Left ventricle myocardium superior (tissue), 1 donor: ENCODE data around the gene PIK3R2. TPM values are rescaled to one million over a fixed set of nuclear protein-coding genes. Genes with fewer than 3 reads are reported as not detected.

Experiments
- ATAC-seq: fragments of 200-7000 bp; cut with Tn5 transposase; one replicate; pipeline ENCODE4 v1.9.1; 2020; ENCODE audit warnings: mild to moderate bottlenecking, moderate library complexity
- DNase-seq: peaks from one replicate; pipeline ENCODE4 v3.0.0-alpha.2; 2020
- intact Hi-C: fragments of 100-400 bp; cut with micrococcal nuclease; formaldehyde crosslinking; loops from one replicate; pipeline ENCODE4 v1.11.0; 2022
- total RNA-seq: library from RNA; stranded (reverse); fragmentation: NEBNext Ultra II Directional; extraction: Animal tissue kit (Norgen Biotek cat#: 25700); gene quantifications from one replicate; pipeline ENCODE4 v1.2.1, GENCODE V29; 2021
- donor health status: DM: no; HTN: yes; CAD: no; lungs with severe emphysema.

Gene PIK3R2
- total RNA-seq, 1 donor from 2014 or later: 29.6 TPM

GRCh38 chr19:18218159-18218558 lies 65.2 kb downstream of the PIK3R2 start:
- ATAC-seq: no peak

DNA sequence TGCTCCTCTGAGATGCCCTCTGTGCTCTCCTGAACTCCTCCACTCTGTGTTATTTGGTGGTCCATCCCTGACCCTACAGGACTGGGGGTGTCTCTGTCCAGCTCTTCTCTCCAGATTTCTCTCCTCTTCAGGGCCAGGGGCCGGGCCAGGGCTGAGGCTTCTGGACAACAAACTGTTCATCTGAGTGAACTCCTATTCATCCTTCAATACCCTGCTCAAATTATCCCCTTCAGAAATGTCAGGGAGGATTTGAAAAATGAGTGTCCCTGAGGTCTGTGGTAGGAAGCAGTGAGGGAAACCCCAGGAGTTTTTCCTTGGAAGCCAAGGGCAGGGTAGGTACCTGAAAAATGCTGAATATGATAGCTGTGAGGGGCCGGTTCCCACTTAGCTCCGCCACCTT lies 65.6 kb downstream of the PIK3R2 start:
- ATAC-seq (no peak), DNase-seq (no peak)
- intact Hi-C loops: loop anchor here (10.0 kb wide), 1 partner anchor 46 kb away; no protein-coding TSS in a partner anchor

More at GRCh38 chr19:18218159-18218558, 65.2 kb downstream of the PIK3R2 start:
- DNase-seq: no peak
- intact Hi-C loops: loop anchor here (10.0 kb wide), 1 partner anchor 47 kb away; no protein-coding TSS in a partner anchor

Other genes with a start within 250 kb of the PIK3R2 start
- 83.9 TPM for gene CCDC124, start 220.1 kb upstream of the PIK3R2 start, total RNA-seq
- gene KCNN1, start 186.1 kb upstream of the PIK3R2 start, total RNA-seq: not detected
- 17.9 TPM for gene ARRDC2, start 145.0 kb upstream of the PIK3R2 start, total RNA-seq
- 0.94 TPM for gene IL12RB1, start 66.2 kb upstream of the PIK3R2 start, total RNA-seq
- 5.6 TPM for gene MAST3, start 55.4 kb upstream of the PIK3R2 start, total RNA-seq
- 20.6 TPM for gene IFI30, start 20.6 kb downstream of the PIK3R2 start, total RNA-seq
- gene MPV17L2, start 40.1 kb downstream of the PIK3R2 start, total RNA-seq: 9.0 TPM
- gene RAB3A, start 50.9 kb downstream of the PIK3R2 start, total RNA-seq: 35.5 TPM
- 1.2 TPM for gene PDE4C, start 73.3 kb downstream of the PIK3R2 start, total RNA-seq
- 0.57 TPM for gene IQCN, start 121.3 kb downstream of the PIK3R2 start, total RNA-seq
- 89.2 TPM for gene JUND, start 128.5 kb downstream of the PIK3R2 start, total RNA-seq
- gene LSM4, start 169.9 kb downstream of the PIK3R2 start, total RNA-seq: 98.0 TPM
- gene PGPEP1, start 187.4 kb downstream of the PIK3R2 start, total RNA-seq: 41.2 TPM
- gene GDF15, start 233.0 kb downstream of the PIK3R2 start, total RNA-seq: 0.27 TPM
- gene LRRC25, start 244.5 kb downstream of the PIK3R2 start, total RNA-seq: 2.9 TPM